Heart left ventricle (tissue), 16 donors: ENCODE data around the gene C14orf93. TPM values are rescaled to one million over a fixed set of nuclear protein-coding genes. Genes with fewer than 3 reads are reported as not detected.

Experiments
- ATAC-seq, 4 donors: fragments of 200-7000 bp; cut with Tn5 transposase; one replicate each; pipeline ENCODE4 v1.9.1; 2020 to 2022; ENCODE audit warnings: moderate library complexity in 4 of 4, mild to moderate bottlenecking in 3 of 4, moderate number of reproducible peaks in 1 of 4
- DNase-seq, 5 donors: peaks; one replicate each; pipeline ENCODE4 v3.0.0-alpha.2; 2020
- H3K27ac ChIP-seq, 12 donors: fragments of 200-600 bp; sonication (generic) in 4 of 12; one replicate each; pipeline versions ENCODE4 v1.5.0 to v1.8.0; 2016 to 2022; ENCODE audit warnings: mild to moderate bottlenecking in 2 of 12
- H3K27me3 ChIP-seq, 9 donors: fragments of 200-600 bp; sonication (generic) in 2 of 9; one replicate each; pipeline versions ENCODE4 v1.5.1 to v1.8.0; 2016 to 2022; ENCODE audit warnings: mild to moderate bottlenecking in 3 of 9
- H3K36me3 ChIP-seq, 9 donors: fragments of 200-600 bp; sonication (generic) in 2 of 9; one replicate each; pipeline versions ENCODE4 v1.5.0 to v1.8.0; 2018 to 2022; ENCODE audit warnings: mild to moderate bottlenecking in 2 of 9
- H3K4me1 ChIP-seq, 12 donors: fragments of 200-600 bp; sonication (generic) in 4 of 12; one replicate each; pipeline versions ENCODE4 v1.5.0 to v1.8.0; 2016 to 2022; ENCODE audit warnings: mild to moderate bottlenecking in 3 of 12
- H3K4me3 ChIP-seq, 12 donors: fragments of 200-600 bp; sonication (generic) in 4 of 12; one replicate each; pipeline versions ENCODE4 v1.5.0 to v1.8.0; 2017 to 2022; ENCODE audit warnings: mild to moderate bottlenecking in 9 of 12, moderate library complexity in 4 of 12
- H3K9me3 ChIP-seq, 12 donors: fragments of 200-600 bp; sonication (generic) in 4 of 12; one replicate each; pipeline versions ENCODE4 v1.5.0 to v1.8.0; 2016 to 2022; ENCODE audit warnings: mild to moderate bottlenecking in 1 of 12
- POLR2A ChIP-seq, 2 donors: fragments of 450-650 bp; IDR thresholded peaks; one replicate each; pipeline ENCODE4 v1.6.1; 2017; ENCODE audit warnings: antibody characterized with exemption in 2 of 2, mild to moderate bottlenecking in 2 of 2, moderate library complexity in 2 of 2
- WGBS, 4 donors: extraction: QIAGEN DNeasy Blood & Tissue Kit in 2 of 4; methylation state at CpG; one replicate each; pipeline versions ENCODE4 v1.1.5 to v1.1.7; 2013 to 2018; 5-methylcytosine and 5-hydroxymethylcytosine counted together
- intact Hi-C, 10 donors: fragments of 100-400 bp; cut with DNase I; formaldehyde crosslinking; loops; one replicate each; pipeline versions ENCODE4 v1.11.1 to v1.14.2; 2022
- polyA plus RNA-seq, 2 donors: library from polyadenylated mRNA; stranded (reverse); fragments of 200-250 nt; gene quantifications; one replicate each; pipeline ENCODE4 v1.2.3, GENCODE V29; 2013
- total RNA-seq, 9 donors: library from RNA; depleted of rRNA in 2 of 9; stranded (reverse); fragments of >200 nt in 2 of 9; fragmentation: NEBNext Ultra II Directional in 3 of 9; extraction: Animal tissue kit (Norgen Biotek cat#: 25700) in 3 of 9; gene quantifications; one replicate each; pipeline versions ENCODE4 v1.1.0 to v1.2.4, GENCODE V29; 2016 to 2023
- TF ChIP-seq, protein P1 (sequence below), 12 donors: fragments of 200-600 bp; sonication (generic) in 4 of 12; IDR thresholded peaks; one replicate each; pipeline versions ENCODE4 v1.5.0 to v1.8.0; 2018 to 2022; ENCODE audit warnings: antibody characterized with exemption in 12 of 12, mild to moderate bottlenecking in 5 of 12
- donor health status: ischemic (EF 13 %, LVEDD 7.1; RV severe dilation, severe dysfunction).
- donor health status: healthy with polysubstance abuse.
- donor health status: DM: no; HTN: yes; CAD: no.
- donor health status: DM: no; HTN: no; CAD: no.
- donor health status: ischemic (EF 25% LVEDD 6.9; RV normal size, moderate dysfunction).
- donor health status: ischemic (EF 25% LVEDD 5.7; RV mildly dilated, moderate dysfunction).
- donor health status: healthy.
- donor health status: DM: yes; HTN: yes; CAD: no.
- donor health status: ischemic (EF 35%, LVEDD 5.7; RV mildly dilated, moderate dysfunction).
- donor health status: nonischemic (EF 11% LVEDD 7.7; RV severe dilation, severe dysfunction).
- donor health status: DM: yes; HTN: yes; CAD: no.
- donor health status: PGD.
- donor health status: ischemic (EF 29% LVEDD 5.4; RV normal size, mild dysfunction).
- donor health status: nonischemic (EF 23%, LVEDD 6.1; RV moderate dilation, normal function).

The C14orf93 gene
- total and polyA plus RNA-seq, 11 donors = 3.4 to 7.6 (median 5.4) TPM

DNA sequence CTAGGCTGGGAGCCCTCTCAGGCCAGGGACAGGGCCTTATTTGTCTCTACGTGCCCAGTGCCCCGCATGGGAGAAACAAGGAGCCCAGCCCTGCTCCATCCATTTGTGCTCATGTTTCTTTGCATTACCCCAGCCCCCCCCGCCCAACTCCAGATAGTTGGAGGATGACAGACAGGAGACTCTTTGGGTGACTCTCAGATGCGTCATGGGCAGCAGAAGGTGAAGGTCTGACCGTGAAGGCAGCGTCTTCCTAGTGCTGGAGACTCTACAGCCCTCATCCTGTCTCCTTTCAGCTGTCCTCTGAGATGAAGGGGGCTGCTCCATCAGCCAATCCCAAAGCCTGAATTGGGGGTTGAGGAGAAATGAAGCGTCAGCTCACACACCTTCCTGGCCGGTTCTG is 31.8 kb upstream of the C14orf93 start:
- Histone ChIP-seq H3K27ac (no peak overlapping the region), H3K36me3 (no peaks in the 10 kb centered on the region), H3K27me3 (no peaks in the 10 kb centered on the region), H3K4me3 (no peak overlapping the region), H3K9me3 (no peaks in the 10 kb centered on the region), H3K4me1 (peaks cover 0 to 28% (median 11%) of the 10 kb centered on the region in 12 donors)
- TF ChIP-seq, protein P1, sequence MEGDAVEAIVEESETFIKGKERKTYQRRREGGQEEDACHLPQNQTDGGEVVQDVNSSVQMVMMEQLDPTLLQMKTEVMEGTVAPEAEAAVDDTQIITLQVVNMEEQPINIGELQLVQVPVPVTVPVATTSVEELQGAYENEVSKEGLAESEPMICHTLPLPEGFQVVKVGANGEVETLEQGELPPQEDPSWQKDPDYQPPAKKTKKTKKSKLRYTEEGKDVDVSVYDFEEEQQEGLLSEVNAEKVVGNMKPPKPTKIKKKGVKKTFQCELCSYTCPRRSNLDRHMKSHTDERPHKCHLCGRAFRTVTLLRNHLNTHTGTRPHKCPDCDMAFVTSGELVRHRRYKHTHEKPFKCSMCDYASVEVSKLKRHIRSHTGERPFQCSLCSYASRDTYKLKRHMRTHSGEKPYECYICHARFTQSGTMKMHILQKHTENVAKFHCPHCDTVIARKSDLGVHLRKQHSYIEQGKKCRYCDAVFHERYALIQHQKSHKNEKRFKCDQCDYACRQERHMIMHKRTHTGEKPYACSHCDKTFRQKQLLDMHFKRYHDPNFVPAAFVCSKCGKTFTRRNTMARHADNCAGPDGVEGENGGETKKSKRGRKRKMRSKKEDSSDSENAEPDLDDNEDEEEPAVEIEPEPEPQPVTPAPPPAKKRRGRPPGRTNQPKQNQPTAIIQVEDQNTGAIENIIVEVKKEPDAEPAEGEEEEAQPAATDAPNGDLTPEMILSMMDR (IDR thresholded peaks at IDR 0.05) = no peak
- no peak for TF ChIP-seq POLR2A (IDR thresholded peaks at IDR 0.05)
- no peak for ATAC-seq
- intact Hi-C loops = no loop called here
- no peak for DNase-seq
- WGBS, 4 donors = 88 to 94% (median 90%) methylated on average over 8 of the region's 8 CpGs

GRCh38 chr14:23040100-23040499 is 30.2 kb upstream of the C14orf93 start:
- Histone ChIP-seq H3K4me1 (peaks cover 3 to 21% (median 7%) of the 10 kb centered on the region in 12 donors), H3K4me3 (no peak overlapping the region), H3K27me3 (no peaks in the 10 kb centered on the region), H3K27ac (no peak overlapping the region), H3K9me3 (no peaks in the 10 kb centered on the region), H3K36me3 (no peaks in the 10 kb centered on the region)
- 87 to 93% (median 91%) methylated on average over 4 of the region's 4 CpGs for WGBS, 4 donors
- ATAC-seq (no peak), DNase-seq (no peak)
- intact Hi-C loops = no loop called here
- TF ChIP-seq, protein P1 (IDR thresholded peaks at IDR 0.05) = no peak
- no peak for TF ChIP-seq POLR2A (IDR thresholded peaks at IDR 0.05)

- H3K36me3 ChIP-seq = peaks cover 4 to 32% (median 29%) of the 10 kb centered on the region in 9 donors
- intact Hi-C loops = loop anchor here in 5 of 10 donors (1.0 to 2.0 kb wide), 3 partner anchors 23 to 29 kb away; partner anchors contain the start of gene C14orf93 (in 1 of the 5)
- peak overlapping the region; percentile 81 to 98 (median 96) for H3K27ac ChIP-seq
- 62 to 69% (median 68%) methylated on average over 14 of the region's 14 CpGs for WGBS, 4 donors
- H3K27me3 ChIP-seq = no peaks in the 10 kb centered on the region
- no peaks in the 10 kb centered on the region for H3K9me3 ChIP-seq
- H3K4me1 ChIP-seq = peaks cover 0 to 23% (median 15%) of the 10 kb centered on the region in 12 donors
- peak overlapping the region in 11 of 12 donors; percentile 65 to 98 (median 91) for H3K4me3 ChIP-seq
- TF ChIP-seq, protein P1 (IDR thresholded peaks at IDR 0.05) = peak in 1 of 12 donors; percentile 15
- no peak for TF ChIP-seq POLR2A (IDR thresholded peaks at IDR 0.05)
- DNase-seq (no peak), ATAC-seq (no peak)
Observed at GRCh38 chr14:23035303-23036144, 25.6 kb upstream of the C14orf93 start.
